Neural cell (in vitro differentiated cells): ENCODE data around the gene TRIO. TPM values are rescaled to one million over a fixed set of nuclear protein-coding genes. Genes with fewer than 3 reads are reported as not detected.

Source experiments
- H2AFZ ChIP-seq: fragments of 200-600, 300-800 bp; sonication (generic), shearing (Covaris generic); 2 replicates; pipeline ENCODE4 v1.6.0; 2014; ENCODE audit warnings: low read depth, mild to moderate bottlenecking, antibody characterized with exemption, low read length, moderate library complexity
- H3F3A ChIP-seq: fragments of 200-600 bp; shearing (Covaris generic); 2 replicates; pipeline ENCODE4 v1.6.1; 2016; ENCODE audit warnings: mild to moderate bottlenecking, moderate library complexity, mixed read lengths, antibody characterized with exemption, low read length; ENCODE audit not compliant: insufficient read depth, poor library complexity, severe bottlenecking
- H3K27ac ChIP-seq: fragments of 200-600, 300-800 bp; sonication (generic), shearing (Covaris generic); 2 replicates; pipeline ENCODE4 v1.5.1; 2014; ENCODE audit warnings: mild to moderate bottlenecking, low read length, moderate library complexity
- H3K27me3 ChIP-seq: fragments of 300-800, 200-600 bp; sonication (generic), shearing (Covaris generic); 2 replicates; pipeline ENCODE4 v1.6.0; 2014; ENCODE audit warnings: mild to moderate bottlenecking, low read depth, low read length, moderate library complexity; ENCODE audit not compliant: insufficient read depth
- H3K36me3 ChIP-seq: fragments of 300-800, 200-600 bp; sonication (generic), shearing (Covaris generic); 2 replicates; pipeline ENCODE4 v1.5.1; 2014; ENCODE audit warnings: mild to moderate bottlenecking, antibody characterized with exemption, low read length, moderate library complexity; ENCODE audit not compliant: insufficient read depth
- H3K4me2 ChIP-seq: fragments of 300-800, 200-600 bp; sonication (generic), shearing (Covaris generic); 2 replicates; pipeline ENCODE4 v1.6.0; 2014; ENCODE audit warnings: mild to moderate bottlenecking, low read length
- H3K4me3 ChIP-seq: fragments of 300-800, 200-600 bp; sonication (generic), shearing (Covaris generic); 2 replicates; pipeline ENCODE4 v1.5.1; 2014; ENCODE audit warnings: mild to moderate bottlenecking, low read length, moderate library complexity
- H3K79me2 ChIP-seq: fragments of 200-600 bp; shearing (Covaris generic); replicated peaks from 2 replicates; pipeline ENCODE4 v1.6.0; 2014; ENCODE audit warnings: mild to moderate bottlenecking, low read length, moderate library complexity; ENCODE audit not compliant: insufficient read depth
- H3K9ac ChIP-seq: fragments of 300-800, 200-600 bp; sonication (generic), shearing (Covaris generic); 2 replicates; pipeline ENCODE4 v1.6.1; 2016; ENCODE audit warnings: mild to moderate bottlenecking, low read length, mixed read lengths
- H3K9me2 ChIP-seq: fragments of 200-600 bp; shearing (Covaris generic); 2 replicates; pipeline ENCODE4 v1.6.1; 2016; ENCODE audit warnings: mild to moderate bottlenecking, low read length, mixed read lengths; ENCODE audit not compliant: insufficient read depth
- H3K9me3 ChIP-seq: fragments of 200-600, 300-800 bp; sonication (generic), shearing (Covaris generic); 2 replicates; pipeline ENCODE4 v1.6.1; 2016; ENCODE audit warnings: mild to moderate bottlenecking, mixed run types, low read length, moderate library complexity, mixed read lengths
- H4K20me1 ChIP-seq: fragments of 200-600 bp; shearing (Covaris generic); 2 replicates; pipeline ENCODE4 v1.6.1; 2016; ENCODE audit warnings: mild to moderate bottlenecking, mixed run types; ENCODE audit not compliant: insufficient read depth
- EP300 ChIP-seq: fragments of 450-650 bp; conservative IDR thresholded peaks from 2 replicates; pipeline ENCODE4 v1.6.1; 2014; ENCODE audit warnings: antibody characterized with exemption, mild to moderate bottlenecking, moderate library complexity; ENCODE audit not compliant: poor library complexity, severe bottlenecking
- EZH2 ChIP-seq: fragments of 200-600, 300-800 bp; shearing (Covaris generic), sonication (generic); IDR thresholded peaks from 2 replicates; pipeline ENCODE4 v1.6.1; 2014; ENCODE audit warnings: antibody characterized with exemption, low read length, borderline replicate concordance, mild to moderate bottlenecking; ENCODE audit not compliant: insufficient read depth, poor library complexity, severe bottlenecking
- MXI1 ChIP-seq: fragments of 450-650 bp; conservative IDR thresholded peaks from 2 replicates; pipeline ENCODE4 v1.6.1; 2014; ENCODE audit warnings: antibody characterized with exemption, mild to moderate bottlenecking; ENCODE audit not compliant: poor library complexity, severe bottlenecking
- POLR2AphosphoS5 ChIP-seq: IDR thresholded peaks from 2 replicates; pipeline ENCODE4 v1.6.1; 2012
- RAD21 ChIP-seq: fragments of 450-650 bp; conservative IDR thresholded peaks from 2 replicates; pipeline ENCODE4 v1.6.1; 2014; ENCODE audit warnings: antibody characterized with exemption, mild to moderate bottlenecking, moderate library complexity
- SMC3 ChIP-seq: fragments of 450-650 bp; conservative IDR thresholded peaks from 2 replicates; pipeline ENCODE4 v1.6.1; 2014; ENCODE audit warnings: antibody characterized with exemption, mild to moderate bottlenecking, moderate library complexity; ENCODE audit not compliant: poor library complexity
- TAF1 ChIP-seq: IDR thresholded peaks from 2 replicates; pipeline ENCODE4 v1.6.1; 2012; ENCODE audit warnings: low read depth
- polyA plus RNA-seq: library from polyadenylated mRNA; depleted of rRNA; stranded (reverse); fragments of >200 nt; gene quantifications from 2 replicates; pipeline ENCODE4 v1.2.3, GENCODE V29; 2014
- TF ChIP-seq, protein P1 (sequence below): fragments of 450-650 bp; IDR thresholded peaks from 2 replicates; pipeline ENCODE4 v1.5.1; 2014; ENCODE audit warnings: antibody characterized with exemption, mild to moderate bottlenecking, moderate library complexity; ENCODE audit not compliant: poor library complexity, severe bottlenecking
- TF ChIP-seq, protein P2 (sequence below): IDR thresholded peaks from 2 replicates; pipeline ENCODE4 v1.6.1; 2012; ENCODE audit warnings: borderline replicate concordance

Gene TRIO
- polyA plus RNA-seq, 1 donor from 2014 or later = 168 TPM

DNA sequence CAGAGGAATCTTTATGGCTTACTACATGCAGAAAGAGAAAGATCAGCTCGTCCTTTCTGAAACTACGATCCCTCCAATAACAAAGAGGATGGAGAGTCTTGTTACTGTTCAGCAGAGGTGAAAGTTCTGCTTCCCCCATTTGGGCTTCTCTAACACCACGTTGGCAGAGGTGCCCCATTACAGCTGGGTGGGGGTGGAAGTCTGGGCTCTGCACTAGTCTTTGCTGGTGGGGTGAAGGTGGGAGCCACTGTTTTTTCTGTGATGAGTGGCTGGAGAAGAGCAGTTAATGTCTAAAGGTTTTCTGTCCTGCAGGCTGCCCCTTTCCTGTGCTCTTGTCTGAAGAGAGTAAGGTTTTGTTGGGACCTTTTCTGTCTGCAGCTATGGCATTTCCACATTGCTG is 373.8 kb downstream of the TRIO start:
- H3K9me2 ChIP-seq = no peaks in the 10 kb centered on the region
- H3K4me3 ChIP-seq = no peak overlapping the region
- H3K4me2 ChIP-seq = no peak overlapping the region
- H4K20me1 ChIP-seq = no peaks in the 10 kb centered on the region
- no peak overlapping the region for H3K9ac ChIP-seq
- no peaks in the 10 kb centered on the region for H3K9me3 ChIP-seq
- H3F3A ChIP-seq = no peaks in the 10 kb centered on the region
- TF ChIP-seq, protein P1, sequence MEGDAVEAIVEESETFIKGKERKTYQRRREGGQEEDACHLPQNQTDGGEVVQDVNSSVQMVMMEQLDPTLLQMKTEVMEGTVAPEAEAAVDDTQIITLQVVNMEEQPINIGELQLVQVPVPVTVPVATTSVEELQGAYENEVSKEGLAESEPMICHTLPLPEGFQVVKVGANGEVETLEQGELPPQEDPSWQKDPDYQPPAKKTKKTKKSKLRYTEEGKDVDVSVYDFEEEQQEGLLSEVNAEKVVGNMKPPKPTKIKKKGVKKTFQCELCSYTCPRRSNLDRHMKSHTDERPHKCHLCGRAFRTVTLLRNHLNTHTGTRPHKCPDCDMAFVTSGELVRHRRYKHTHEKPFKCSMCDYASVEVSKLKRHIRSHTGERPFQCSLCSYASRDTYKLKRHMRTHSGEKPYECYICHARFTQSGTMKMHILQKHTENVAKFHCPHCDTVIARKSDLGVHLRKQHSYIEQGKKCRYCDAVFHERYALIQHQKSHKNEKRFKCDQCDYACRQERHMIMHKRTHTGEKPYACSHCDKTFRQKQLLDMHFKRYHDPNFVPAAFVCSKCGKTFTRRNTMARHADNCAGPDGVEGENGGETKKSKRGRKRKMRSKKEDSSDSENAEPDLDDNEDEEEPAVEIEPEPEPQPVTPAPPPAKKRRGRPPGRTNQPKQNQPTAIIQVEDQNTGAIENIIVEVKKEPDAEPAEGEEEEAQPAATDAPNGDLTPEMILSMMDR = no peak
- TF ChIP-seq TAF1 = no peak
- no peak for TF ChIP-seq SMC3
- no peak for TF ChIP-seq MXI1
- no peak for TF ChIP-seq POLR2AphosphoS5
- TF ChIP-seq EP300 = no peak
- TF ChIP-seq EZH2 = no peak
- TF ChIP-seq, protein P2, sequence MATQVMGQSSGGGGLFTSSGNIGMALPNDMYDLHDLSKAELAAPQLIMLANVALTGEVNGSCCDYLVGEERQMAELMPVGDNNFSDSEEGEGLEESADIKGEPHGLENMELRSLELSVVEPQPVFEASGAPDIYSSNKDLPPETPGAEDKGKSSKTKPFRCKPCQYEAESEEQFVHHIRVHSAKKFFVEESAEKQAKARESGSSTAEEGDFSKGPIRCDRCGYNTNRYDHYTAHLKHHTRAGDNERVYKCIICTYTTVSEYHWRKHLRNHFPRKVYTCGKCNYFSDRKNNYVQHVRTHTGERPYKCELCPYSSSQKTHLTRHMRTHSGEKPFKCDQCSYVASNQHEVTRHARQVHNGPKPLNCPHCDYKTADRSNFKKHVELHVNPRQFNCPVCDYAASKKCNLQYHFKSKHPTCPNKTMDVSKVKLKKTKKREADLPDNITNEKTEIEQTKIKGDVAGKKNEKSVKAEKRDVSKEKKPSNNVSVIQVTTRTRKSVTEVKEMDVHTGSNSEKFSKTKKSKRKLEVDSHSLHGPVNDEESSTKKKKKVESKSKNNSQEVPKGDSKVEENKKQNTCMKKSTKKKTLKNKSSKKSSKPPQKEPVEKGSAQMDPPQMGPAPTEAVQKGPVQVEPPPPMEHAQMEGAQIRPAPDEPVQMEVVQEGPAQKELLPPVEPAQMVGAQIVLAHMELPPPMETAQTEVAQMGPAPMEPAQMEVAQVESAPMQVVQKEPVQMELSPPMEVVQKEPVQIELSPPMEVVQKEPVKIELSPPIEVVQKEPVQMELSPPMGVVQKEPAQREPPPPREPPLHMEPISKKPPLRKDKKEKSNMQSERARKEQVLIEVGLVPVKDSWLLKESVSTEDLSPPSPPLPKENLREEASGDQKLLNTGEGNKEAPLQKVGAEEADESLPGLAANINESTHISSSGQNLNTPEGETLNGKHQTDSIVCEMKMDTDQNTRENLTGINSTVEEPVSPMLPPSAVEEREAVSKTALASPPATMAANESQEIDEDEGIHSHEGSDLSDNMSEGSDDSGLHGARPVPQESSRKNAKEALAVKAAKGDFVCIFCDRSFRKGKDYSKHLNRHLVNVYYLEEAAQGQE = no peak
- TF ChIP-seq RAD21 = no peak
- H3K27me3 ChIP-seq = no peaks in the 10 kb centered on the region
- no peaks in the 10 kb centered on the region for H3K36me3 ChIP-seq
- H2AFZ ChIP-seq = no peak overlapping the region
- H3K27ac ChIP-seq = no peak overlapping the region
- H3K79me2 ChIP-seq = no peaks in the 10 kb centered on the region

DNA sequence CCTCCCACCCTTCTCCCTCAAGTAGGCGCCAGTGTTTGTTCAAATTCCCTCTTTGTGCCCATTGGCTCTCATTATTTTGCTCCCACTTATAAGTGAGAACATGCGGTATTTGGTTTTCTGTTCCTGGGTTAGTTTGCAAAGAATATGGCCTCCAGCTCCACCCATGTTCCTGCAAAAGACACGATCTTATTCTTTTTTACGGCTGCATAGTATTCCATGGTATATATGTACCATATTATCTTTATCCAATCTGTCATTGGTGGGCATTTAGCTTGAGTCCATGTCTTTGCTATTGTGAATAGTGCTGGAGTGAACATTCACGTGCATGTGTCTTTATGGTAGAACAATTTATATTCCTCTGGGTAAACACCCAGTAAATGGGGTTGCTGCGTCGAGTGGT is 375.5 kb downstream of the TRIO start:
- Histone ChIP-seq H3K4me2 (no peak overlapping the region), H2AFZ (no peak overlapping the region), H3K36me3 (no peaks in the 10 kb centered on the region), H4K20me1 (no peaks in the 10 kb centered on the region), H3K27me3 (no peaks in the 10 kb centered on the region), H3K27ac (no peak overlapping the region), H3F3A (no peaks in the 10 kb centered on the region), H3K9me2 (no peaks in the 10 kb centered on the region), H3K9me3 (no peaks in the 10 kb centered on the region), H3K79me2 (no peaks in the 10 kb centered on the region), H3K9ac (no peak overlapping the region), H3K4me3 (no peak overlapping the region)
- no peak for TF ChIP-seq SMC3
- no peak for TF ChIP-seq EZH2
- TF ChIP-seq RAD21 = no peak
- TF ChIP-seq EP300 = no peak
- TF ChIP-seq, protein P2 = no peak
- TF ChIP-seq POLR2AphosphoS5 = no peak
- TF ChIP-seq, protein P1 = no peak
- no peak for TF ChIP-seq MXI1
- TF ChIP-seq TAF1 = no peak
